ENCODE measurements around the gene MED15.

- TF ChIP-seq CTCF (IDR thresholded peaks at IDR 0.05) (no peak), EZH2 (IDR thresholded peaks at IDR 0.05) (no peak)
Measured at GRCh38 chr22:20595461-20595860, 88.1 kb downstream of the MED15 start.

Data from neural progenitor cell (in vitro differentiated cells).